CD14-positive monocyte (primary cell): ENCODE data around the gene OR9Q1. TPM values are rescaled to one million over a fixed set of nuclear protein-coding genes. Genes with fewer than 3 reads are reported as not detected.

Experiments used
- DNase-seq, 3 donors: peaks; one replicate each; pipeline ENCODE4 v3.0.0-alpha.2; 2011 to 2022
- H2AFZ ChIP-seq: 2 replicates; pipeline ENCODE4 v1.6.0; 2012; ENCODE audit warnings: mild to moderate bottlenecking, low read depth, low read length, inconsistent platforms; ENCODE audit not compliant: insufficient read depth, poor library complexity, severe bottlenecking
- H3K27ac ChIP-seq, 2 donors: 1 replicate in 1 of 2; 2 replicates in 1 of 2; pipeline ENCODE4 v1.5.1; 2012 to 2013; ENCODE audit warnings: low read length in 2 of 2, control low read depth in 1 of 2, inconsistent platforms in 1 of 2, low read depth in 1 of 2, mild to moderate bottlenecking in 1 of 2
- H3K27me3 ChIP-seq, 2 donors: one replicate each; pipeline versions ENCODE4 v1.6.0 to v1.6.1; 2011 to 2013; ENCODE audit warnings: low read length in 2 of 2; ENCODE audit not compliant: control insufficient read depth in 2 of 2, insufficient read depth in 2 of 2
- H3K36me3 ChIP-seq, 2 donors: replicated peaks in 1 of 2; 1 replicate in 1 of 2; 2 replicates in 1 of 2; pipeline versions ENCODE4 v1.5.1 to v1.6.1; 2012 to 2013; ENCODE audit warnings: low read length in 2 of 2, control low read depth in 1 of 2, inconsistent platforms in 1 of 2, mild to moderate bottlenecking in 1 of 2; ENCODE audit not compliant: insufficient read depth in 2 of 2, control insufficient read depth in 1 of 2
- H3K4me1 ChIP-seq, 2 donors: 1 replicate in 1 of 2; 2 replicates in 1 of 2; pipeline versions ENCODE4 v1.5.1 to v1.6.1; 2012 to 2013; ENCODE audit warnings: low read length in 2 of 2, control low read depth in 1 of 2, inconsistent platforms in 1 of 2, mild to moderate bottlenecking in 1 of 2, moderate library complexity in 1 of 2; ENCODE audit not compliant: insufficient read depth in 2 of 2, control insufficient read depth in 1 of 2
- H3K4me2 ChIP-seq: replicated peaks from 2 replicates; pipeline ENCODE3; 2012; ENCODE audit warnings: low read length, moderate library complexity, mild to moderate bottlenecking; ENCODE audit not compliant: poor library complexity, severe bottlenecking; ENCODE audit errors: extremely low read depth
- H3K4me3 ChIP-seq, 3 experiments: fragments of 200-600 bp in 1 of 3; sonication (generic) in 1 of 3; replicated peaks in 1 of 3; 1 replicate in 2 of 3; 2 replicates in 1 of 3; pipeline ENCODE4 v1.5.1; 2011 to 2013; ENCODE audit warnings: low read length in 3 of 3, mild to moderate bottlenecking in 3 of 3, control low read depth in 2 of 3, low read depth in 2 of 3, inconsistent platforms in 1 of 3, moderate library complexity in 1 of 3
- H3K79me2 ChIP-seq: 2 replicates; pipeline ENCODE4 v1.6.0; 2012; ENCODE audit warnings: mild to moderate bottlenecking, control low read depth, inconsistent platforms, low read length, moderate library complexity; ENCODE audit not compliant: insufficient read depth
- H3K9ac ChIP-seq: 2 replicates; pipeline ENCODE4 v1.6.0; 2017; ENCODE audit warnings: low read length, mild to moderate bottlenecking; ENCODE audit not compliant: insufficient read depth, poor library complexity, severe bottlenecking
- H3K9me3 ChIP-seq, 2 donors: replicated peaks in 1 of 2; 1 replicate in 1 of 2; 2 replicates in 1 of 2; pipeline versions ENCODE4 v1.5.1 to v1.6.1; 2012 to 2013; ENCODE audit warnings: low read length in 2 of 2, control low read depth in 1 of 2; ENCODE audit not compliant: control insufficient read depth in 1 of 2, insufficient read depth in 1 of 2
- H4K20me1 ChIP-seq: 2 replicates; pipeline ENCODE4 v1.6.0; 2012; ENCODE audit warnings: mild to moderate bottlenecking, low read length, control low read depth, moderate library complexity; ENCODE audit not compliant: insufficient read depth
- H3K27ac Mint-ChIP-seq, 7 donors: one replicate each; pipeline ENCODE4 v1.8.0; 2020; ENCODE audit warnings: mild to moderate bottlenecking in 7 of 7, mixed read lengths in 7 of 7, moderate library complexity in 6 of 7, inconsistent platforms in 2 of 7
- H3K27me3 Mint-ChIP-seq, 3 donors: one replicate each; pipeline ENCODE4 v1.8.0; 2021 to 2022; ENCODE audit warnings: low read depth in 3 of 3, mild to moderate bottlenecking in 3 of 3, mixed read lengths in 3 of 3, moderate library complexity in 3 of 3, inconsistent platforms in 1 of 3
- H3K36me3 Mint-ChIP-seq, 2 donors: one replicate each; pipeline ENCODE4 v1.8.0; 2020; ENCODE audit warnings: mixed read lengths in 2 of 2, inconsistent platforms in 1 of 2, mild to moderate bottlenecking in 1 of 2
- H3K4me1 Mint-ChIP-seq: one replicate; pipeline ENCODE4 v1.8.0; 2020; ENCODE audit warnings: mild to moderate bottlenecking, mixed read lengths
- H3K4me3 Mint-ChIP-seq, 2 donors: one replicate each; pipeline ENCODE4 v1.8.0; 2020; ENCODE audit warnings: mild to moderate bottlenecking in 2 of 2, mixed read lengths in 2 of 2, moderate library complexity in 1 of 2
- H3K9me3 Mint-ChIP-seq, 7 donors: one replicate each; pipeline ENCODE4 v1.8.0; 2020 to 2022; ENCODE audit warnings: mixed read lengths in 7 of 7, mild to moderate bottlenecking in 6 of 7, moderate library complexity in 6 of 7, inconsistent platforms in 2 of 7
- CTCF ChIP-seq: fragments of 200-600 bp; IDR thresholded peaks from one replicate; pipeline ENCODE4 v1.8.0; 2022; ENCODE audit warnings: antibody characterized with exemption, mild to moderate bottlenecking
- WGBS: methylation state at CpG from one replicate; pipeline ENCODE4 v1.1.5; 2013; ENCODE audit warnings: missing lambda C conversion rate; ENCODE audit not compliant: insufficient coverage; 5-methylcytosine and 5-hydroxymethylcytosine counted together
- intact Hi-C, 2 donors: fragments of 100-400 bp; cut with micrococcal nuclease; formaldehyde crosslinking; loops; one replicate each; pipeline versions ENCODE4 v1.15.0 to v1.15.1; 2023
- polyA plus RNA-seq, 3 donors: library from polyadenylated mRNA; depleted of rRNA in 1 of 3; unstranded in 2 of 3; stranded (reverse) in 1 of 3; fragments of 300-500 nt in 2 of 3; fragments of >200 nt in 1 of 3; fragmentation: Illumina TruSeq in 2 of 3; gene quantifications; 1 replicate in 2 of 3; 2 replicates in 1 of 3; pipeline ENCODE4 v1.2.3, GENCODE V29; 2012 to 2021
- small RNA-seq: library from RNA; depleted of rRNA; stranded (forward); fragments of <200 nt; gene quantifications from one replicate; pipeline ENCODE3, GENCODE V24; 2012; ENCODE audit warnings: low read depth; ENCODE audit not compliant: insufficient read length

Gene OR9Q1
- polyA plus RNA-seq, 3 donors, result not detected

- peaks cover 4 to 9% (median 7%) of the 10 kb centered on the region in 7 donors for H3K9me3 Mint-ChIP-seq
- Histone ChIP-seq H3K27me3 (no peaks in the 10 kb centered on the region), H3K4me2 (no peak overlapping the region), H4K20me1 (no peaks in the 10 kb centered on the region), H3K4me1 (no peaks in the 10 kb centered on the region), H3K9ac (no peak overlapping the region), H3K36me3 (no peaks in the 10 kb centered on the region), H2AFZ (no peak overlapping the region), H3K4me3 (no peak overlapping the region), H3K27ac (no peak overlapping the region), H3K9me3 (peaks cover 5 to 7% of the 10 kb centered on the region in 2 donors), H3K79me2 (no peaks in the 10 kb centered on the region)
- no peak overlapping the region for H3K27ac Mint-ChIP-seq
- H3K4me1 Mint-ChIP-seq, result no peaks in the 10 kb centered on the region
- peaks cover 0 to 6% (median 0%) of the 10 kb centered on the region in 3 donors for H3K27me3 Mint-ChIP-seq
- WGBS, result 96% methylated on average over 32 of the region's 32 CpGs
- no peak for TF ChIP-seq CTCF
- intact Hi-C loops, result no loop called here
- no peak for DNase-seq
- H3K4me3 Mint-ChIP-seq, result no peak overlapping the region
- no peaks in the 10 kb centered on the region for H3K36me3 Mint-ChIP-seq
Observed at GRCh38 chr11:58227956-58228615, 204.4 kb downstream of the OR9Q1 start.

Small RNA genes within 50 kb of the gene (small RNA-seq; reads per million reads assigned to genes)
- gene RNU6-899P, result not detected

Other genes with a start within 250 kb of the OR9Q1 start
- not detected for gene OR6Q1, start 7.1 kb downstream of the OR9Q1 start, polyA plus RNA-seq
- not detected for gene OR9I1, start 101.6 kb downstream of the OR9Q1 start, polyA plus RNA-seq
- gene OR9Q2, start 165.2 kb downstream of the OR9Q1 start, polyA plus RNA-seq, result not detected
- gene OR1S2, start 180.3 kb downstream of the OR9Q1 start, polyA plus RNA-seq, result not detected
- gene OR1S1, start 188.8 kb downstream of the OR9Q1 start, polyA plus RNA-seq, result not detected
- gene OR10Q1, start 205.0 kb downstream of the OR9Q1 start, polyA plus RNA-seq, result not detected
- gene OR10W1, start 244.4 kb downstream of the OR9Q1 start, polyA plus RNA-seq, result not detected